ENCODE data around the gene OR6A2.

OR6A2 gene

DNA sequence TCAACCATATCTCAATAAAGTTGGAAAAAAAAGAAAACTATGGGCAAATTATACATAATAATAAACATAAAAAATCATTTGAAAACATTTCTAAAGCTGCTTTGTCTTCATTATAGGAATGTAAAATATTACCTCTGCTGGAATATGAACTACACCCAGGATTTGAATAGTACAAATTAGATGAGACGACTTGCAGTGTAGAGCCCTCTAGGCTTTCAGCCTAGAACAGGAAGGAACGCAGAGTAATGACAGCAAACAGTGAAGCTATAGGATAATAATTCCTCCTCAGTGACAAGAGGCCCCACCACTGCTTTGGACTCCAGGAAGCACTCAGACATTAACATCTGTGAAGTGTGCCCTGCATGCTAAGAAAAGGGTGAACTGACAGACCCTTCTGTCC lies 8.9 kb downstream of the OR6A2 start:
- no peak for ATAC-seq
- no peak for TF ChIP-seq OSR1 (CRISPR knock-in tag; IDR thresholded peaks at IDR 0.05)
- no peak for TF ChIP-seq SNAI2 (CRISPR knock-in tag; IDR thresholded peaks at IDR 0.05)

DNA sequence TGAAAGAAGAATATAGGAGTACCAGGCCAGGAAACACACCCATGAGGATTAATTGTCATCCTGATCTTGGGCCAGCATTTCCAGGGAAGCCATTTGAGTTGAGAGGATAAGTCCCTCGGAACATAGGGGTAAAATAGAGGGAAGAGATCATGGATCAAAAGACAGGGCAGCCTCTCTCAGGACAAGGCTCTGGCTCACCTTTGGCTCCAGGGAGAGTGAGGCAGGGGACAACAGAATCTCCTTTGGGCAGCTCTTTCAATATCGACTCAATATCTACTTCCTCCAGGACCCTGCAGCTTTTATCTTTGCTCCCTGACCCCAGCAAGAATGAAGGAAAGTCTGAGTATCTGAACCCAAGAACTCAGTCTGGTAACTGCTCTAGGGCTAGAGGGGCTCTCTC lies 16.8 kb downstream of the OR6A2 start, which contains the start of gene OR2AG1:
Gene OR2AG1 (plus strand): TSS at position 301 of the 400 bp plus-strand sequence. CDS start 2,018 bp downstream, outside the sequence.
- TF ChIP-seq TOX (CRISPR knock-in tag; IDR thresholded peaks at IDR 0.05; ENCODE audit: borderline replicate concordance) (no peak), ZFP30 (CRISPR knock-in tag; IDR thresholded peaks at IDR 0.05) (no peak), RARB (CRISPR knock-in tag; IDR thresholded peaks at IDR 0.05) (no peak), OSR1 (CRISPR knock-in tag; IDR thresholded peaks at IDR 0.05) (no peak)
- no peak for ATAC-seq

GRCh38 chr11:6780829-6781228 lies 18.7 kb downstream of the OR6A2 start:
- ATAC-seq: no peak
- TF ChIP-seq ISL1 (CRISPR knock-in tag; IDR thresholded peaks at IDR 0.05) (no peak), ARNTL (CRISPR knock-in tag; IDR thresholded peaks at IDR 0.05; ENCODE audit: borderline replicate concordance, low read depth) (no peak), ZNF8 (CRISPR knock-in tag; IDR thresholded peaks at IDR 0.05) (no peak), TOX (CRISPR knock-in tag; IDR thresholded peaks at IDR 0.05; ENCODE audit: borderline replicate concordance) (no peak), CSDC2 (CRISPR knock-in tag; IDR thresholded peaks at IDR 0.05) (no peak), ESRRG (CRISPR knock-in tag; IDR thresholded peaks at IDR 0.05) (no peak), ZFP3 (CRISPR knock-in tag; IDR thresholded peaks at IDR 0.05) (no peak)

DNA sequence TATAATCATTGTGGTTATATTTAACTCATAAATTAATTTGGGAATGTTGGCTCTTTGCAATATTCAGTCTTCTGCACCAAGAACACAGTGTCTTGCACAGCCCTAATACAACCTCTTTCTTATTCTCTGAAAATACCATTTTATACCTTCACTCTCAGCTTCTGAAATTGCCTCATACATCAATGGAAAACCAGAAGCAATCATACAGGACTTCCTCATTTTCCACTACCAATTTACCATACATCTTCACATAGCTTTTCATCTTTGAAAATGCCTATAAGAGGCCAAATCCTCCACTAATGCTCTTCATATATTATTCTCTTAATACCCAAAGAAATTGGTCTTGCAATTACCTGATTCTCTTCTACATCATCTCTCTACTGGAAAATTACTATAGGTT lies 21.0 kb downstream of the OR6A2 start:
- ATAC-seq: no peak
- no peak for TF ChIP-seq ESRRG (CRISPR knock-in tag; IDR thresholded peaks at IDR 0.05)
- no peak for TF ChIP-seq CSRNP3 (CRISPR knock-in tag; IDR thresholded peaks at IDR 0.05)
- TF ChIP-seq SNAI2 (CRISPR knock-in tag; IDR thresholded peaks at IDR 0.05): no peak
- no peak for TF ChIP-seq TOX (CRISPR knock-in tag; IDR thresholded peaks at IDR 0.05; ENCODE audit: borderline replicate concordance)
- no peak for TF ChIP-seq ZFP3 (CRISPR knock-in tag; IDR thresholded peaks at IDR 0.05)
- TF ChIP-seq GLIS3 (CRISPR knock-in tag; IDR thresholded peaks at IDR 0.05): no peak
- TF ChIP-seq CSDC2 (CRISPR knock-in tag; IDR thresholded peaks at IDR 0.05): no peak
- TF ChIP-seq ARNTL (CRISPR knock-in tag; IDR thresholded peaks at IDR 0.05; ENCODE audit: borderline replicate concordance, low read depth): no peak
- TF ChIP-seq, protein P1, sequence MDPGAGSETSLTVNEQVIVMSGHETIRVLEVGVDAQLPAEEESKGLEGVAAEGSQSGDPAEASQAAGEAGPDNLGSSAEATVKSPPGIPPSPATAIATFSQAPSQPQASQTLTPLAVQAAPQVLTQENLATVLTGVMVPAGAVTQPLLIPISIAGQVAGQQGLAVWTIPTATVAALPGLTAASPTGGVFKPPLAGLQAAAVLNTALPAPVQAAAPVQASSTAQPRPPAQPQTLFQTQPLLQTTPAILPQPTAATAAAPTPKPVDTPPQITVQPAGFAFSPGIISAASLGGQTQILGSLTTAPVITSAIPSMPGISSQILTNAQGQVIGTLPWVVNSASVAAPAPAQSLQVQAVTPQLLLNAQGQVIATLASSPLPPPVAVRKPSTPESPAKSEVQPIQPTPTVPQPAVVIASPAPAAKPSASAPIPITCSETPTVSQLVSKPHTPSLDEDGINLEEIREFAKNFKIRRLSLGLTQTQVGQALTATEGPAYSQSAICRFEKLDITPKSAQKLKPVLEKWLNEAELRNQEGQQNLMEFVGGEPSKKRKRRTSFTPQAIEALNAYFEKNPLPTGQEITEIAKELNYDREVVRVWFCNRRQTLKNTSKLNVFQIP (CRISPR knock-in tag; IDR thresholded peaks at IDR 0.05; ENCODE audit: borderline replicate concordance, low read depth): no peak
- TF ChIP-seq ZNF565 (CRISPR knock-in tag; conservative IDR thresholded peaks at IDR 0.05; ENCODE audit: low read depth): no peak
- TF ChIP-seq ZNF8 (CRISPR knock-in tag; IDR thresholded peaks at IDR 0.05): no peak
- no peak for TF ChIP-seq RARB (CRISPR knock-in tag; IDR thresholded peaks at IDR 0.05)
- TF ChIP-seq OSR1 (CRISPR knock-in tag; IDR thresholded peaks at IDR 0.05): no peak
- TF ChIP-seq TSHZ2 (CRISPR knock-in tag; IDR thresholded peaks at IDR 0.05): no peak
- TF ChIP-seq BACH2 (CRISPR knock-in tag; IDR thresholded peaks at IDR 0.05; ENCODE audit: borderline replicate concordance): no peak
- TF ChIP-seq ISL1 (CRISPR knock-in tag; IDR thresholded peaks at IDR 0.05): no peak
- TF ChIP-seq PPARA (CRISPR knock-in tag; IDR thresholded peaks at IDR 0.05; ENCODE audit: borderline replicate concordance): no peak
- TF ChIP-seq PATZ1 (CRISPR knock-in tag; IDR thresholded peaks at IDR 0.05; ENCODE audit: borderline replicate concordance): no peak
- TF ChIP-seq, protein P2, sequence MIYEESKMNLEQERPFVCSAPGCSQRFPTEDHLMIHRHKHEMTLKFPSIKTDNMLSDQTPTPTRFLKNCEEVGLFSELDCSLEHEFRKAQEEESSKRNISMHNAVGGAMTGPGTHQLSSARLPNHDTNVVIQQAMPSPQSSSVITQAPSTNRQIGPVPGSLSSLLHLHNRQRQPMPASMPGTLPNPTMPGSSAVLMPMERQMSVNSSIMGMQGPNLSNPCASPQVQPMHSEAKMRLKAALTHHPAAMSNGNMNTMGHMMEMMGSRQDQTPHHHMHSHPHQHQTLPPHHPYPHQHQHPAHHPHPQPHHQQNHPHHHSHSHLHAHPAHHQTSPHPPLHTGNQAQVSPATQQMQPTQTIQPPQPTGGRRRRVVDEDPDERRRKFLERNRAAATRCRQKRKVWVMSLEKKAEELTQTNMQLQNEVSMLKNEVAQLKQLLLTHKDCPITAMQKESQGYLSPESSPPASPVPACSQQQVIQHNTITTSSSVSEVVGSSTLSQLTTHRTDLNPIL (CRISPR knock-in tag; IDR thresholded peaks at IDR 0.05; ENCODE audit: low read depth): no peak

All from SK-N-SH treated with all-trans-retinoic acid at 6 μM for 48 hours (cell line).